WTC11 (cell line): Measurements from ENCODE around the gene TBC1D8B. TPM values are rescaled to one million over a fixed set of nuclear protein-coding genes. Genes with fewer than 3 reads are reported as not detected.
"Not testable (repeated sequence)": the region's sequence is repeated elsewhere in the genome, so short reads cannot be mapped to it uniquely, and the experiment has no call there.

Source experiments
- ATAC-seq: fragments of 200-7000 bp; cut with Tn5 transposase; 2 replicates; pipeline ENCODE4 v1.10.0; 2021; ENCODE audit warnings: mild to moderate bottlenecking, moderate library complexity
- CTCF ChIA-PET: fragments of 300-600 bp; sonication (Branson Sonifier 250); formaldehyde crosslinking; loops from one replicate; lab custom pipeline; 2021; ENCODE audit warnings: antibody characterized with exemption; lab: Charles Lee
- POLR2A ChIA-PET: fragments of 350-600 bp; sonication (Branson Sonifier 250); formaldehyde crosslinking; loops from one replicate; lab custom pipeline; 2021; ENCODE audit warnings: antibody characterized with exemption; lab: Charles Lee
- DNase-seq: peaks from one replicate; pipeline ENCODE4 v3.0.0; 2021; ENCODE audit warnings: low spot score
- H3K27ac Mint-ChIP-seq: 2 replicates; pipeline ENCODE4 v1.8.0; 2021; ENCODE audit warnings: mixed read lengths
- H3K27me3 Mint-ChIP-seq: 2 replicates; pipeline ENCODE4 v1.8.0; 2021; ENCODE audit warnings: low read depth, mild to moderate bottlenecking, moderate library complexity, mixed read lengths
- H3K36me3 Mint-ChIP-seq: 2 replicates; pipeline ENCODE4 v1.8.0; 2021; ENCODE audit warnings: mixed read lengths
- H3K4me1 Mint-ChIP-seq: 2 replicates; pipeline ENCODE4 v1.8.0; 2022; ENCODE audit warnings: mixed read lengths
- H3K4me3 Mint-ChIP-seq: 2 replicates; pipeline ENCODE4 v1.8.0; 2021; ENCODE audit warnings: mild to moderate bottlenecking, moderate library complexity, mixed read lengths
- H3K9me3 Mint-ChIP-seq: 2 replicates; pipeline ENCODE4 v1.8.0; 2021; ENCODE audit warnings: mixed read lengths
- GABPB1 ChIP-seq: sonication (generic); formaldehyde crosslinking; IDR thresholded peaks from 2 replicates; pipeline ENCODE4 v1.8.1; 2023; ENCODE audit warnings: mild to moderate bottlenecking, missing genetic modification reagents
- NFATC4 ChIP-seq: fragments of 250-450 bp; sonication (Bioruptor Pico); IDR thresholded peaks from 2 replicates; pipeline ENCODE4 v1.9.0; 2021; ENCODE audit warnings: mild to moderate bottlenecking
- NR3C1 ChIP-seq: sonication (generic); formaldehyde crosslinking; conservative IDR thresholded peaks from 2 replicates; pipeline ENCODE4 v1.8.1; 2023; ENCODE audit warnings: low read depth, mild to moderate bottlenecking, missing genetic modification reagents
- ZNF232 ChIP-seq: sonication (generic); formaldehyde crosslinking; IDR thresholded peaks from 2 replicates; pipeline ENCODE4 v1.8.0; 2022; ENCODE audit warnings: mild to moderate bottlenecking, missing genetic modification reagents
- ZNF671 ChIP-seq: fragments of 250-450 bp; sonication (Bioruptor Pico); IDR thresholded peaks from 2 replicates; pipeline ENCODE4 v1.8.0; 2021; ENCODE audit warnings: mild to moderate bottlenecking
- total RNA-seq: library from RNA; stranded (reverse); gene quantifications from 3 replicates; pipeline ENCODE4 v1.2.3, GENCODE V29; 2021
- TF ChIP-seq, protein P1 (sequence below): sonication (generic); formaldehyde crosslinking; IDR thresholded peaks from 2 replicates; pipeline ENCODE4 v1.8.0; 2022; ENCODE audit warnings: missing genetic modification reagents
- TF ChIP-seq, protein P2 (sequence below): sonication (generic); formaldehyde crosslinking; IDR thresholded peaks from 2 replicates; pipeline ENCODE4 v1.8.1; 2022; ENCODE audit warnings: low read depth, missing genetic modification reagents, borderline replicate concordance
- TF ChIP-seq, protein P3 (sequence below): fragments of 200-600 bp; IDR thresholded peaks from 2 replicates; pipeline ENCODE4 v1.8.0; 2022; ENCODE audit warnings: antibody characterized with exemption
- TF ChIP-seq, protein P4 (sequence below): sonication (generic); formaldehyde crosslinking; conservative IDR thresholded peaks from 2 replicates; pipeline ENCODE4 v1.8.1; 2022; ENCODE audit warnings: mild to moderate bottlenecking, missing genetic modification reagents
- TF ChIP-seq, protein P5 (sequence below): sonication (generic); formaldehyde crosslinking; IDR thresholded peaks from 2 replicates; pipeline ENCODE4 v1.8.1; 2022; ENCODE audit warnings: missing genetic modification reagents, borderline replicate concordance
- TF ChIP-seq, protein P6 (sequence below): sonication (generic); formaldehyde crosslinking; IDR thresholded peaks from 2 replicates; pipeline ENCODE4 v1.8.0; 2022; ENCODE audit warnings: mild to moderate bottlenecking, missing genetic modification reagents

Gene TBC1D8B
- total RNA-seq, 1 experiment from 2014 or later = 6.3 TPM

DNA sequence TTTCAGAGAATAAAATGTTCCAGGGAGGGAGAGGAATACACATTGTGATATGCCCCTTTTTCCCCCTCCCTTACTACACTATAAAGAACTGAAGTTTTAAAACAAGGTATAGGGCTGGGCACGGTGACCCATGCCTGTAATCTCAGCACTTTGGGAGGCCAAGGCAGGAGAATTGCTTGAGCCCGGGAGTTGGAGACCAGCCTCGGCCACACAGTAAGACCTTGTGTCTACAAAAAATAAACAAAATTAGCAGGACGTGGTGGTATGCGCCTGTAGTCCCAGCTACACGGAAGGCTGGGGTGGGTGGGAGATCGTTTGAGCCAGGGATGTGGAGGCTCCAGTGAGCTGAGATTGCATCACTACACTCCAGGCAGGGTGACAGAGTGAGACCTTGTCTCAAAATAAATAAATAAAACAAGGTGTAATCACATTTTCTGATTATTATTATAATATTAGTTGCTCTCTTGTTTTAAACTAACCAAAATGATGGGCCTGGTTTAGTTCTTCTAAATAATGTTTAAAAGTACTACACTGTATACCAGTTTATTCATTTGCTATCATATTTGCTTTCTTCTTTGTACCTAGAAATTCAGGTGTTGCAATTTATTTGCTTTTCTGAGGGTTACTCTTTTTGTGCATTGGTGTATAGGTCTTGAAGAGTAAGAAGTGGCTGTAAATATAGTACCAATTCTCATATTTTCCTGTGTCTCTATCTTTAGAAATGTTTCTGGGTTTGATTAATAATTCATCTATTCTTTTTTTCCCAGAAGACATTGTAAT lies 8.8 kb downstream of the TBC1D8B start:
- Mint-ChIP-seq H3K9me3 (no peaks in the 10 kb centered on the region), H3K36me3 (no peaks in the 10 kb centered on the region), H3K4me1 (peaks cover 2% of the 10 kb centered on the region; the same call in 1 of the 2 replicates), H3K27me3 (no peaks in the 10 kb centered on the region), H3K27ac (no peak overlapping the region), H3K4me3 (no peak overlapping the region)
- DNase-seq = no peak
- POLR2A ChIA-PET = no interaction called here
- CTCF ChIA-PET = no interaction called here
- TF ChIP-seq, protein P1, sequence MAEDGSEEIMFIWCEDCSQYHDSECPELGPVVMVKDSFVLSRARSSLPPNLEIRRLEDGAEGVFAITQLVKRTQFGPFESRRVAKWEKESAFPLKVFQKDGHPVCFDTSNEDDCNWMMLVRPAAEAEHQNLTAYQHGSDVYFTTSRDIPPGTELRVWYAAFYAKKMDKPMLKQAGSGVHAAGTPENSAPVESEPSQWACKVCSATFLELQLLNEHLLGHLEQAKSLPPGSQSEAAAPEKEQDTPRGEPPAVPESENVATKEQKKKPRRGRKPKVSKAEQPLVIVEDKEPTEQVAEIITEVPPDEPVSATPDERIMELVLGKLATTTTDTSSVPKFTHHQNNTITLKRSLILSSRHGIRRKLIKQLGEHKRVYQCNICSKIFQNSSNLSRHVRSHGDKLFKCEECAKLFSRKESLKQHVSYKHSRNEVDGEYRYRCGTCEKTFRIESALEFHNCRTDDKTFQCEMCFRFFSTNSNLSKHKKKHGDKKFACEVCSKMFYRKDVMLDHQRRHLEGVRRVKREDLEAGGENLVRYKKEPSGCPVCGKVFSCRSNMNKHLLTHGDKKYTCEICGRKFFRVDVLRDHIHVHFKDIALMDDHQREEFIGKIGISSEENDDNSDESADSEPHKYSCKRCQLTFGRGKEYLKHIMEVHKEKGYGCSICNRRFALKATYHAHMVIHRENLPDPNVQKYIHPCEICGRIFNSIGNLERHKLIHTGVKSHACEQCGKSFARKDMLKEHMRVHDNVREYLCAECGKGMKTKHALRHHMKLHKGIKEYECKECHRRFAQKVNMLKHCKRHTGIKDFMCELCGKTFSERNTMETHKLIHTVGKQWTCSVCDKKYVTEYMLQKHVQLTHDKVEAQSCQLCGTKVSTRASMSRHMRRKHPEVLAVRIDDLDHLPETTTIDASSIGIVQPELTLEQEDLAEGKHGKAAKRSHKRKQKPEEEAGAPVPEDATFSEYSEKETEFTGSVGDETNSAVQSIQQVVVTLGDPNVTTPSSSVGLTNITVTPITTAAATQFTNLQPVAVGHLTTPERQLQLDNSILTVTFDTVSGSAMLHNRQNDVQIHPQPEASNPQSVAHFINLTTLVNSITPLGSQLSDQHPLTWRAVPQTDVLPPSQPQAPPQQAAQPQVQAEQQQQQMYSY (CRISPR knock-in tag) = no peak
- TF ChIP-seq GABPB1 (CRISPR knock-in tag) = peak; percentile 46; the same call in 1 of the 2 replicates
- no peak for ATAC-seq

DNA sequence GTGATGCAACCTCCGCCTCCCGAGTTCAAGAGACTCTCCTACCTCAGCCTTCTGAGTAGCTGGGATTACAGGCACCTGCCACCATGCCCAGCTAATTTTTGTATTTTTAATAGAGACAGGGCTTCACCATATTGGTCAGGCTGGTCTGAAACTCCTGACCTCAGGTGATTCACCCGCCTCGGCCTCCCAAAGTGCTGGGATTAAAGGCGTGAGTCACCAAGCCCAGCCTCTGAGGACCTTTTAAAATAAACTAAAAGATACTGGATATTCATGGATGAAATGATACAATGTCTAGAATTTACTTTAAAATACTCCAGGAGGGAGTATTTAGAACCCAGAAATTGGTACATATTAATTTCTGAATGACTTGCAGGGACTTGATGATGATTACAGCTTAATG lies 10.5 kb downstream of the TBC1D8B start:
- H3K36me3 Mint-ChIP-seq, H3K27me3 Mint-ChIP-seq, ATAC-seq, DNase-seq, H3K27ac Mint-ChIP-seq, H3K4me1 Mint-ChIP-seq, H3K9me3 Mint-ChIP-seq, CTCF ChIA-PET, H3K4me3 Mint-ChIP-seq, POLR2A ChIA-PET: not testable (repeated sequence)

DNA sequence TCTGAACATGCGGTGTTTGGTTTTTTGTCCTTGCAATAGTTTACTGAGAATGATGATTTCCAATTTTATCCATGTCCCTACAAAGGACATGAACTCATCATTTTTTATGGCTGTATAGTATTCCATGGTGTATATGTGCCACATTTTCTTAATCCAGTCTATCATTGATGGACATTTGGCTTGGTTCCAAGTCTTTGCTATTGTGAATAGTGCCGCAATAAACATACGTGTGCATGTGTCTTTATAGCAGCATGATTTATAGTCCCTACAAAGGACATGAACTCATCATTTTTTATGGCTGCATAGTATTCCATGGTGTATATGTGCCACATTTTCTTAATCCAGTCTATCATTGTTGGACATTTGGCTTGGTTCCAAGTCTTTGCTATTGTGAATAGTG lies 11.6 kb downstream of the TBC1D8B start:
- H3K4me3 Mint-ChIP-seq, ATAC-seq, POLR2A ChIA-PET, H3K27ac Mint-ChIP-seq, CTCF ChIA-PET, H3K36me3 Mint-ChIP-seq, H3K27me3 Mint-ChIP-seq, H3K4me1 Mint-ChIP-seq, DNase-seq, H3K9me3 Mint-ChIP-seq: not testable (repeated sequence)

DNA sequence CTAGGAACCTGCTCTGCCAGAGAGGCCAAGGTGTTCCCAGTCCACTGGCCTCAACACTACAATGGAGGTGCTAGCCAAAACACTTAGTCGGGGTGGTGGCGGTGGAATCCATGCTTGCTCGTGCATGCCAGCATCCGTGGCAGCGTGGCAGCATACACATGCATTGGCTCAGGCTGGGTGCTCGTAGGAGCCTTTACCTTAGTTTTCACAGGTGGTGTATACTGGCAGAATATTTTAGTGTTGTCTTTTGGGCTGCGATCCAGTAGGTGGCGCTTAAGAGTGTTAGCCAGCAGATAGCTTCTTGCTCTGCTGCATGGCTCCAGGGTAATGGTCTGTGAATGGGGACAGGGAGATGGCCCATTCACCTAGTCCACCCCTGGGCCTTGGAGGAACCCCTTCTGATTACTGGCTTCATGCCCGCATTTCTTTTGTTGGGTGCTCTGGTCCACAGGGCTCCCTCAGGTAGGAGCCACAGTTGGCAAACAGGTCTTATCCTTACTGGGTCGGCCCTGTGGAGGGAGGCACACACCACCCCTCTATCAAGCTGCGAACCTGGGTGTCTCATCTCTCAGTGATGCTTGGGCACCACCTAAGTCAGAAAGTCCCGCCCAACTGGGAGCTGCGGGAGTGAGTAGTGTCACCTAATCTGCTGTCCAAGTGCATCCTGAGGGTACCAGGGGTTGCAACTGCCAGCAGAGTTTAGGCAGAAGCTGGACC lies 60.7 kb downstream of the TBC1D8B start:
- no peak overlapping the region for H3K27ac Mint-ChIP-seq
- ATAC-seq = peak; percentile 97
- no peak overlapping the region for H3K4me3 Mint-ChIP-seq
- H3K36me3 Mint-ChIP-seq = peaks cover 5% of the 10 kb centered on the region; the same call in 1 of the 2 replicates
- peaks cover 8% of the 10 kb centered on the region for H3K9me3 Mint-ChIP-seq
- TF ChIP-seq, protein P2, sequence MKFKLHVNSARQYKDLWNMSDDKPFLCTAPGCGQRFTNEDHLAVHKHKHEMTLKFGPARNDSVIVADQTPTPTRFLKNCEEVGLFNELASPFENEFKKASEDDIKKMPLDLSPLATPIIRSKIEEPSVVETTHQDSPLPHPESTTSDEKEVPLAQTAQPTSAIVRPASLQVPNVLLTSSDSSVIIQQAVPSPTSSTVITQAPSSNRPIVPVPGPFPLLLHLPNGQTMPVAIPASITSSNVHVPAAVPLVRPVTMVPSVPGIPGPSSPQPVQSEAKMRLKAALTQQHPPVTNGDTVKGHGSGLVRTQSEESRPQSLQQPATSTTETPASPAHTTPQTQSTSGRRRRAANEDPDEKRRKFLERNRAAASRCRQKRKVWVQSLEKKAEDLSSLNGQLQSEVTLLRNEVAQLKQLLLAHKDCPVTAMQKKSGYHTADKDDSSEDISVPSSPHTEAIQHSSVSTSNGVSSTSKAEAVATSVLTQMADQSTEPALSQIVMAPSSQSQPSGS = no peak
- no peak for TF ChIP-seq ZNF232 (CRISPR knock-in tag)
- TF ChIP-seq, protein P3, sequence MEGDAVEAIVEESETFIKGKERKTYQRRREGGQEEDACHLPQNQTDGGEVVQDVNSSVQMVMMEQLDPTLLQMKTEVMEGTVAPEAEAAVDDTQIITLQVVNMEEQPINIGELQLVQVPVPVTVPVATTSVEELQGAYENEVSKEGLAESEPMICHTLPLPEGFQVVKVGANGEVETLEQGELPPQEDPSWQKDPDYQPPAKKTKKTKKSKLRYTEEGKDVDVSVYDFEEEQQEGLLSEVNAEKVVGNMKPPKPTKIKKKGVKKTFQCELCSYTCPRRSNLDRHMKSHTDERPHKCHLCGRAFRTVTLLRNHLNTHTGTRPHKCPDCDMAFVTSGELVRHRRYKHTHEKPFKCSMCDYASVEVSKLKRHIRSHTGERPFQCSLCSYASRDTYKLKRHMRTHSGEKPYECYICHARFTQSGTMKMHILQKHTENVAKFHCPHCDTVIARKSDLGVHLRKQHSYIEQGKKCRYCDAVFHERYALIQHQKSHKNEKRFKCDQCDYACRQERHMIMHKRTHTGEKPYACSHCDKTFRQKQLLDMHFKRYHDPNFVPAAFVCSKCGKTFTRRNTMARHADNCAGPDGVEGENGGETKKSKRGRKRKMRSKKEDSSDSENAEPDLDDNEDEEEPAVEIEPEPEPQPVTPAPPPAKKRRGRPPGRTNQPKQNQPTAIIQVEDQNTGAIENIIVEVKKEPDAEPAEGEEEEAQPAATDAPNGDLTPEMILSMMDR = peak; percentile 32
- H3K4me1 Mint-ChIP-seq = peaks cover 3% of the 10 kb centered on the region; the same call in 1 of the 2 replicates
- peaks cover 3% of the 10 kb centered on the region; the same call in 1 of the 2 replicates for H3K27me3 Mint-ChIP-seq
- DNase-seq = peak; percentile 47
- ChIA-PET POLR2A (no interaction called here), CTCF (interaction anchor here (0.9 to 2.3 kb wide), 8 partner anchors 9 to 410 kb away, joined by 3 to 16 read pairs (median 4); no protein-coding TSS in a partner anchor)

DNA sequence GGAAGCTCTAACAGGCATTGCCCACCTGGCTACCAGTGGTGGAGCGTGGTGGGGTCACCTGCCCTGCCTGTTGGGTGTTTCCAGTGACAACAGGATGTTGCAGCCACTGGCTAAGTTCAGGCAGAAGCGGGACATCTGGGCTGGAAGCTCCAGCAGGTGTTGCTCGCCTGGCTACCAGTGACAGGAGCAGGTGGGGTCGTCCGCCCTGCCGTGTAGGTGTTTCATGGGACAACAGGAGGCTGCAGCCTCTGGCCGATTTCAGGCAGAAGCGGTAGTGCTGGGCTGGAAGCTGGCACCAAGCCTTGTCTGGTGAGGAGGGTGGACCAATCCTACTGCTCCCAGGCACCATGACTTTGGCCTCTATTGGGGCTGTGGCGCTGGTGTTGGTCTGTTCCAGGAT lies 61.2 kb downstream of the TBC1D8B start:
- Mint-ChIP-seq H3K4me1 (peaks cover 3% of the 10 kb centered on the region; the same call in 1 of the 2 replicates), H3K27ac (no peak overlapping the region), H3K27me3 (peaks cover under 1% of the 10 kb centered on the region; the same call in 1 of the 2 replicates), H3K4me3 (no peak overlapping the region), H3K36me3 (peaks cover 3% of the 10 kb centered on the region; the same call in 1 of the 2 replicates), H3K9me3 (peaks cover 6% of the 10 kb centered on the region)
- DNase-seq = no peak
- ChIA-PET POLR2A (no interaction called here), CTCF (interaction anchor here (1.0 to 2.3 kb wide), 6 partner anchors 8 to 35 kb away, joined by 3 to 16 read pairs (median 6); no protein-coding TSS in a partner anchor)
- no peak for ATAC-seq
- TF ChIP-seq, protein P4, sequence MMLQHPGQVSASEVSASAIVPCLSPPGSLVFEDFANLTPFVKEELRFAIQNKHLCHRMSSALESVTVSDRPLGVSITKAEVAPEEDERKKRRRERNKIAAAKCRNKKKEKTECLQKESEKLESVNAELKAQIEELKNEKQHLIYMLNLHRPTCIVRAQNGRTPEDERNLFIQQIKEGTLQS (CRISPR knock-in tag) = no peak
- TF ChIP-seq NR3C1 (CRISPR knock-in tag) (no peak), NFATC4 (no peak), ZNF671 (CRISPR knock-in tag) (no peak)
- TF ChIP-seq, protein P5, sequence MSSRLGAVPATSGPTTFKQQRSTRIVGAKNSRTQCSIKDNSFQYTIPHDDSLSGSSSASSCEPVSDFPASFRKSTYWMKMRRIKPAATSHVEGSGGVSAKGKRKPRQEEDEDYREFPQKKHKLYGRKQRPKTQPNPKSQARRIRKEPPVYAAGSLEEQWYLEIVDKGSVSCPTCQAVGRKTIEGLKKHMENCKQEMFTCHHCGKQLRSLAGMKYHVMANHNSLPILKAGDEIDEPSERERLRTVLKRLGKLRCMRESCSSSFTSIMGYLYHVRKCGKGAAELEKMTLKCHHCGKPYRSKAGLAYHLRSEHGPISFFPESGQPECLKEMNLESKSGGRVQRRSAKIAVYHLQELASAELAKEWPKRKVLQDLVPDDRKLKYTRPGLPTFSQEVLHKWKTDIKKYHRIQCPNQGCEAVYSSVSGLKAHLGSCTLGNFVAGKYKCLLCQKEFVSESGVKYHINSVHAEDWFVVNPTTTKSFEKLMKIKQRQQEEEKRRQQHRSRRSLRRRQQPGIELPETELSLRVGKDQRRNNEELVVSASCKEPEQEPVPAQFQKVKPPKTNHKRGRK = no peak
- TF ChIP-seq, protein P6, sequence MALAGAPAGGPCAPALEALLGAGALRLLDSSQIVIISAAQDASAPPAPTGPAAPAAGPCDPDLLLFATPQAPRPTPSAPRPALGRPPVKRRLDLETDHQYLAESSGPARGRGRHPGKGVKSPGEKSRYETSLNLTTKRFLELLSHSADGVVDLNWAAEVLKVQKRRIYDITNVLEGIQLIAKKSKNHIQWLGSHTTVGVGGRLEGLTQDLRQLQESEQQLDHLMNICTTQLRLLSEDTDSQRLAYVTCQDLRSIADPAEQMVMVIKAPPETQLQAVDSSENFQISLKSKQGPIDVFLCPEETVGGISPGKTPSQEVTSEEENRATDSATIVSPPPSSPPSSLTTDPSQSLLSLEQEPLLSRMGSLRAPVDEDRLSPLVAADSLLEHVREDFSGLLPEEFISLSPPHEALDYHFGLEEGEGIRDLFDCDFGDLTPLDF (CRISPR knock-in tag) = no peak
